HUES48 (cell line): Measurements from ENCODE around the gene KLHL8.

Experiments used
- H3K27ac ChIP-seq: one replicate; pipeline ENCODE4 v1.7.0; 2013; ENCODE audit warnings: low read depth, low read length, inconsistent platforms
- H3K27me3 ChIP-seq: 2 replicates; pipeline ENCODE4 v1.6.1; 2013; ENCODE audit warnings: mild to moderate bottlenecking, low read length; ENCODE audit not compliant: control insufficient read depth, insufficient read depth
- H3K36me3 ChIP-seq: 2 replicates; pipeline ENCODE4 v1.6.1; 2013; ENCODE audit warnings: low read length; ENCODE audit not compliant: control insufficient read depth, insufficient read depth
- H3K4me1 ChIP-seq: 2 replicates; pipeline ENCODE4 v1.6.1; 2013; ENCODE audit warnings: mild to moderate bottlenecking, low read length; ENCODE audit not compliant: control insufficient read depth, insufficient read depth
- H3K4me3 ChIP-seq: 2 replicates; pipeline ENCODE4 v1.5.1; 2013; ENCODE audit warnings: mild to moderate bottlenecking, low read depth, low read length
- H3K9ac ChIP-seq: 2 replicates; pipeline ENCODE4 v1.6.1; 2013; ENCODE audit warnings: mild to moderate bottlenecking, low read depth, low read length, moderate library complexity
- H3K9me3 ChIP-seq: 2 replicates; pipeline ENCODE4 v1.6.1; 2013; ENCODE audit warnings: low read length; ENCODE audit not compliant: control insufficient read depth, insufficient read depth

KLHL8 gene

GRCh38 chr4:87120411-87121162 lies 99.8 kb downstream of the KLHL8 start:
- Histone ChIP-seq H3K4me3 (no peak overlapping the region), H3K27ac (no peak overlapping the region), H3K9ac (no peak overlapping the region), H3K36me3 (peaks cover 69% of the 10 kb centered on the region), H3K4me1 (peaks cover 10% of the 10 kb centered on the region; the same call in 1 of the 2 replicates), H3K9me3 (no peaks in the 10 kb centered on the region), H3K27me3 (no peaks in the 10 kb centered on the region)

GRCh38 chr4:87120010-87120409 lies 100.4 kb downstream of the KLHL8 start:
- no peak overlapping the region for H3K4me3 ChIP-seq
- no peak overlapping the region for H3K27ac ChIP-seq
- H3K4me1 ChIP-seq, result peaks cover 10% of the 10 kb centered on the region; the same call in 1 of the 2 replicates
- H3K9me3 ChIP-seq, result no peaks in the 10 kb centered on the region
- no peaks in the 10 kb centered on the region for H3K27me3 ChIP-seq
- no peak overlapping the region for H3K9ac ChIP-seq
- peaks cover 69% of the 10 kb centered on the region for H3K36me3 ChIP-seq

GRCh38 chr4:87118826-87119225 lies 101.6 kb downstream of the KLHL8 start:
- H3K27me3 ChIP-seq, result no peaks in the 10 kb centered on the region
- H3K36me3 ChIP-seq, result peaks cover 69% of the 10 kb centered on the region
- H3K4me3 ChIP-seq, result no peak overlapping the region
- no peak overlapping the region for H3K9ac ChIP-seq
- peaks cover 10% of the 10 kb centered on the region; the same call in 1 of the 2 replicates for H3K4me1 ChIP-seq
- H3K9me3 ChIP-seq, result no peaks in the 10 kb centered on the region
- H3K27ac ChIP-seq, result no peak overlapping the region

- H3K4me1 ChIP-seq, result peaks cover 10% of the 10 kb centered on the region; the same call in 1 of the 2 replicates
- H3K27me3 ChIP-seq, result no peaks in the 10 kb centered on the region
- peaks cover 71% of the 10 kb centered on the region for H3K36me3 ChIP-seq
- H3K9me3 ChIP-seq, result no peaks in the 10 kb centered on the region
- H3K27ac ChIP-seq, result no peak overlapping the region
- H3K4me3 ChIP-seq, result no peak overlapping the region
- H3K9ac ChIP-seq, result no peak overlapping the region
These were observed 102.0 kb downstream of the KLHL8 start for GRCh38 chr4:87118421-87118820.

GRCh38 chr4:87117732-87118075 lies 102.7 kb downstream of the KLHL8 start:
- no peak overlapping the region for H3K9ac ChIP-seq
- no peak overlapping the region for H3K27ac ChIP-seq
- H3K4me1 ChIP-seq, result peaks cover 10% of the 10 kb centered on the region; the same call in 1 of the 2 replicates
- no peak overlapping the region for H3K4me3 ChIP-seq
- peaks cover 77% of the 10 kb centered on the region for H3K36me3 ChIP-seq
- H3K27me3 ChIP-seq, result no peaks in the 10 kb centered on the region
- H3K9me3 ChIP-seq, result no peaks in the 10 kb centered on the region

GRCh38 chr4:87117051-87117731 lies 103.2 kb downstream of the KLHL8 start:
- Histone ChIP-seq H3K4me1 (peaks cover 10% of the 10 kb centered on the region; the same call in 1 of the 2 replicates), H3K9me3 (no peaks in the 10 kb centered on the region), H3K9ac (no peak overlapping the region), H3K4me3 (no peak overlapping the region), H3K36me3 (peaks cover 77% of the 10 kb centered on the region), H3K27me3 (no peaks in the 10 kb centered on the region), H3K27ac (peak overlapping the region; percentile 8)

GRCh38 chr4:87116231-87116630 lies 104.2 kb downstream of the KLHL8 start:
- Histone ChIP-seq H3K27ac (no peak overlapping the region), H3K9me3 (no peaks in the 10 kb centered on the region), H3K4me3 (no peak overlapping the region), H3K27me3 (no peaks in the 10 kb centered on the region), H3K9ac (no peak overlapping the region), H3K36me3 (peaks cover 80% of the 10 kb centered on the region), H3K4me1 (peaks cover 10% of the 10 kb centered on the region; the same call in 1 of the 2 replicates)

GRCh38 chr4:87114245-87115062 lies 106.0 kb downstream of the KLHL8 start:
- H3K9me3 ChIP-seq, result no peaks in the 10 kb centered on the region
- H3K4me1 ChIP-seq, result peaks cover 7% of the 10 kb centered on the region; the same call in 1 of the 2 replicates
- H3K9ac ChIP-seq, result no peak overlapping the region
- H3K4me3 ChIP-seq, result no peak overlapping the region
- H3K36me3 ChIP-seq, result peaks cover 75% of the 10 kb centered on the region
- H3K27ac ChIP-seq, result peak overlapping the region; percentile 25
- H3K27me3 ChIP-seq, result no peaks in the 10 kb centered on the region

GRCh38 chr4:87112063-87112462 lies 108.4 kb downstream of the KLHL8 start:
- Histone ChIP-seq H3K9ac (no peak overlapping the region), H3K9me3 (no peaks in the 10 kb centered on the region), H3K4me1 (peaks cover 4% of the 10 kb centered on the region; the same call in 1 of the 2 replicates), H3K27ac (no peak overlapping the region), H3K4me3 (no peak overlapping the region), H3K27me3 (no peaks in the 10 kb centered on the region), H3K36me3 (peaks cover 82% of the 10 kb centered on the region)
